Measurements from ENCODE around the gene WDR59.
A peak's percentile ranks its signal among the peaks of the same experiment; 100 is the strongest.

The WDR59 gene

GRCh38 chr16:75002474-75002873, 17.6 kb upstream of the WDR59 start:
- CTCF ChIA-PET: interaction anchor here (0.6 to 3.1 kb wide), 2 partner anchors 15 to 109 kb away, joined by 4 to 7 read pairs; no protein-coding TSS in a partner anchor
- POLR2A ChIA-PET (ENCODE audit: low non-redundant PET): no interaction called here
- no peak overlapping the region for H3K27ac ChIP-seq
- no peak for DNase-seq (ENCODE audit: low spot score)
- no peak for TF ChIP-seq CTCF (conservative IDR thresholded peaks at IDR 0.05; ENCODE audit: low read depth)

GRCh38 chr16:75000481-75001081, 15.7 kb upstream of the WDR59 start:
- peak; percentile 20 for DNase-seq (ENCODE audit: low spot score)
- no peak for TF ChIP-seq CTCF (conservative IDR thresholded peaks at IDR 0.05; ENCODE audit: low read depth)
- ChIA-PET POLR2A (ENCODE audit: low non-redundant PET) (no interaction called here), CTCF (interaction anchor here (0.9 to 3.6 kb wide), 3 partner anchors 11 to 110 kb away, joined by 3 to 71 read pairs (median 4); no protein-coding TSS in a partner anchor)
- H3K27ac ChIP-seq: peak overlapping the region; percentile 83

GRCh38 chr16:74999609-75000480, 14.9 kb upstream of the WDR59 start:
- peak; percentile 62 for DNase-seq (ENCODE audit: low spot score)
- no peak for TF ChIP-seq CTCF (conservative IDR thresholded peaks at IDR 0.05; ENCODE audit: low read depth)
- ChIA-PET POLR2A (ENCODE audit: low non-redundant PET) (no interaction called here), CTCF (interaction anchor here (0.5 to 3.6 kb wide), 5 partner anchors 11 to 1154 kb away, joined by 3 to 71 read pairs (median 4); partner anchors contain the start of gene MLKL)
- peak overlapping the region; percentile 83 for H3K27ac ChIP-seq

- DNase-seq (ENCODE audit: low spot score): peak; percentile 33
- H3K27ac ChIP-seq: peak overlapping the region; percentile 83
- TF ChIP-seq CTCF (conservative IDR thresholded peaks at IDR 0.05; ENCODE audit: low read depth): no peak
- ChIA-PET CTCF (interaction anchor here (0.6 to 3.6 kb wide), 5 partner anchors 12 to 1154 kb away, joined by 3 to 71 read pairs (median 3); partner anchors contain the start of gene MLKL), POLR2A (ENCODE audit: low non-redundant PET) (no interaction called here)
These were observed 14.3 kb upstream of the WDR59 start for GRCh38 chr16:74999219-74999608.

GRCh38 chr16:74998481-74999218, 13.7 kb upstream of the WDR59 start, which contains the start of gene ZNRF1:
Gene ZNRF1 (plus strand): TSS chr16:74999024. CDS start chr16:74999672, 648 bp downstream.
- peak within 1 kb of the TSS; percentile 83 for H3K27ac ChIP-seq
- POLR2A ChIA-PET (ENCODE audit: low non-redundant PET): interaction anchor here (0.5 to 1.0 kb wide), 3 partner anchors 112 to 171 kb away, joined by 3 read pairs; no protein-coding TSS in a partner anchor
- peak; percentile 74 for TF ChIP-seq CTCF (conservative IDR thresholded peaks at IDR 0.05; ENCODE audit: low read depth)
- CTCF ChIA-PET: interaction anchor here (0.6 to 3.6 kb wide), 21 partner anchors 11 to 1153 kb away, joined by 3 to 71 read pairs (median 3); partner anchors contain the start of genes LDHD and MLKL
- DNase-seq (ENCODE audit: low spot score): peak; percentile 86

Measured in RWPE1 (cell line).